Measurements from ENCODE around the gene SLC26A2.

The SLC26A2 gene

DNA sequence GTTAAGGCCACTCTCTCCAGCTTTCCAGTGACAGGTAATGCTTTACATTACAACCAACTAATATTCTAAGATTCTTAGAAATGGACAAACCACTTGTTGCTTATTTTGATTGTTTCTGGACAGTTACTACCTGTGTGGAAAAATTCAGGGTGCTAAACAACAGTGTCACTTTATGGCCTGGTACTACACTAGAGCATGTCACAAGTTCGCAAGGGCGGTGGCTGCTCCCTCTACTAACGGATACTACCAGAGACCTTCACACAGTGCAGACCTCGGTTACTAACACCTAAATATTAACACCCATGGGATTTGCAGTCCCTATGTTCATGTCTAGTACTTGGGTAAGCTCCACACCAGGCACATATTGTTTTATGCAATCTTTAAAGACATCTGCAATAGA is 53.4 kb downstream of the SLC26A2 start:
- in situ Hi-C loops (cut with MboI; ENCODE audit: low pct_unique_long_range_greater_than_20kb, low sequenced_read_pairs, unreplicated experiment), result no loop called here
- no peak for DNase-seq (ENCODE audit: low spot score)
- no peak for TF ChIP-seq CTCF (IDR thresholded peaks at IDR 0.05; ENCODE audit: extremely low read depth, insufficient read depth, missing control alignments)

DNA sequence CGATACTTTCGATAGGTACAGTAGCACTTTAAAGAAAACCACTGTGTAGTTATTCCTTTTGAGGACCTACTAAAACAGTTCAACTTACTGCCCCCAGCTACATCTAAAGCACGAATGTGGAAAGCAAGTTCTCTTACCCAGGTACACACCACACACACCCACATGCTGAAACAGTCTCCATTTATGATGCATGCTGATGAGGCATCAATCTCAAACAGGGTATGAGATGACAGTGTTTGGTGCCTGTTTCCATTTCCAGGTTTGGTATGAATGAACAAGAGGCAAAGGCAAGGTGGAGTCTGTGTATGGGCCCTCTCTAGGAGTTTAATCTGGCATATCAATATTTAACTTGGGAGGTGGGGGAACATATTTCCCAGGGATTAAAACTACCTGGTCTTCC is 53.9 kb downstream of the SLC26A2 start:
- in situ Hi-C loops (cut with MboI; ENCODE audit: low pct_unique_long_range_greater_than_20kb, low sequenced_read_pairs, unreplicated experiment), result no loop called here
- DNase-seq (ENCODE audit: low spot score), result no peak
- TF ChIP-seq CTCF (IDR thresholded peaks at IDR 0.05; ENCODE audit: extremely low read depth, insufficient read depth, missing control alignments), result no peak

- in situ Hi-C loops (cut with MboI; ENCODE audit: low pct_unique_long_range_greater_than_20kb, low sequenced_read_pairs, unreplicated experiment), result no loop called here
- no peak for DNase-seq (ENCODE audit: low spot score)
- TF ChIP-seq CTCF (IDR thresholded peaks at IDR 0.05; ENCODE audit: extremely low read depth, insufficient read depth, missing control alignments), result no peak
Measured at GRCh38 chr5:150015415-150015814, 54.9 kb downstream of the SLC26A2 start.

DNA sequence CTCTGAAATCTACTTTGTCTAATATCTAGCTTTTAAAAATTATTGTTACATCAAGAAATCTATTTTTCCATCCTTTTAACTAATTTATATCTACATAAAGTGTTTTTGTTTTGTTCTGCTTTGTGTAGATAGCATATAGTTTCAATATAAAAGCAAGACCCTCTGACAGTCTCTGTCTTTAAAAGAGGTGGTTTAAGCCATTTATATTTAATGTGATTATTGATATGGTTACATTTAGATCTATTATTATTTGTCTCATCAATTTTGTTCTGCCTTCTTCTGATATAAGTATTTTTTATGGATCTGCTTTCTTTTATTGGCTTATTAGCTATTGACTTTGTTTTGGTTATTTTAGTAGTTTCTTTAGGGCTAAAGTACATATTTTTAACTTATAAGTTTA is 56.0 kb downstream of the SLC26A2 start:
- no peak for DNase-seq (ENCODE audit: low spot score)
- in situ Hi-C loops (cut with MboI; ENCODE audit: low pct_unique_long_range_greater_than_20kb, low sequenced_read_pairs, unreplicated experiment), result no loop called here
- no peak for TF ChIP-seq CTCF (IDR thresholded peaks at IDR 0.05; ENCODE audit: extremely low read depth, insufficient read depth, missing control alignments)

- no peak for DNase-seq (ENCODE audit: low spot score)
- in situ Hi-C loops (cut with MboI; ENCODE audit: low pct_unique_long_range_greater_than_20kb, low sequenced_read_pairs, unreplicated experiment), result no loop called here
- TF ChIP-seq CTCF (IDR thresholded peaks at IDR 0.05; ENCODE audit: extremely low read depth, insufficient read depth, missing control alignments), result no peak
Measured at GRCh38 chr5:150017226-150018005, 56.9 kb downstream of the SLC26A2 start.

DNA sequence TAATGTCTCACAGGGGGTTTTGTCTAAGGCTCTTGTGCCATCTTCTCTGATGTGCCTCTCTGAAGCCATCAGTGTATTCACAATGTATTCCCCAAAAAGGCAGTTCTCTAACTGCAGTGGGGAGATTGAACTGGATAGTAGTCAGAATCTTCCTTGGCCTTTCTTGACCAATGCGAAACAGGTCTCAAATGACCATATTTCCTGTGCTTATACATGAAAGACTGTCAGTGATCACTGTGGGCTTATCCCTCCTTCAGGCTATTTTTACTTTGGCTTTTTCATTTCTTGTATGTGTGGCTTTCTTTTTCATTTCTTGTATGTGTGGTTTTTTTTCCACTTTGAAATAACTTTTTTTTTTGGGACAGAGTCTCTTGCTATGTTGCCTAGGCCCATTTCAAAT is 59.7 kb downstream of the SLC26A2 start:
- in situ Hi-C loops (cut with MboI; ENCODE audit: low pct_unique_long_range_greater_than_20kb, low sequenced_read_pairs, unreplicated experiment), result no loop called here
- DNase-seq (ENCODE audit: low spot score), result no peak
- TF ChIP-seq CTCF (IDR thresholded peaks at IDR 0.05; ENCODE audit: extremely low read depth, insufficient read depth, missing control alignments), result no peak

All from GM13977 (cell line).